GM11168 (cell line): ENCODE measurements around the gene UBFD1.
"Not testable (repeated sequence)": the region's sequence is repeated elsewhere in the genome, so short reads cannot be mapped to it uniquely, and the experiment has no call there.

ENCODE experiments used
- in situ Hi-C: fragments of 300-500 bp; cut with MboI; formaldehyde crosslinking; loops from one replicate; pipeline ENCODE4 v1.12.0; 2022; ENCODE audit warnings: low sequenced_read_pairs; ENCODE audit not compliant: unreplicated experiment

The UBFD1 gene

DNA sequence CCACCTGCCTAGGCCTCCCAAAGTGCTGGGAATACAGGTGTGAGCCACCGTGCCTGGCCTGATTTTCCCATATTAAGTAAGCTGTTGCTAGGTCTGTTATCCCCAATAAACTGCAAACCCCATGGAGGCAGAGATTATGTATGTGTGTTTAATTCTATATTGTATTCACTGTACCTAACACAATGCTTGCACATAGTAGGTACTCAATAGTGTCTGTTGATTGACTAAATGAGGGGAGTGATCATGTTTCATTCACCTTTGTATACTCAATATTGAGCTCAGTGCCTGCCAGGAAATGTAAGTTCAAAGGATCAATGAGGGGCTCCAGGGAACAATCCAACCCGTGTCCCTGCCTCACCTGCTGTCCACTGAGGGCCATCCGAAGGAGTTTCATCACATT, 32.6 kb upstream of the UBFD1 start:
- in situ Hi-C loops: no loop called here

DNA sequence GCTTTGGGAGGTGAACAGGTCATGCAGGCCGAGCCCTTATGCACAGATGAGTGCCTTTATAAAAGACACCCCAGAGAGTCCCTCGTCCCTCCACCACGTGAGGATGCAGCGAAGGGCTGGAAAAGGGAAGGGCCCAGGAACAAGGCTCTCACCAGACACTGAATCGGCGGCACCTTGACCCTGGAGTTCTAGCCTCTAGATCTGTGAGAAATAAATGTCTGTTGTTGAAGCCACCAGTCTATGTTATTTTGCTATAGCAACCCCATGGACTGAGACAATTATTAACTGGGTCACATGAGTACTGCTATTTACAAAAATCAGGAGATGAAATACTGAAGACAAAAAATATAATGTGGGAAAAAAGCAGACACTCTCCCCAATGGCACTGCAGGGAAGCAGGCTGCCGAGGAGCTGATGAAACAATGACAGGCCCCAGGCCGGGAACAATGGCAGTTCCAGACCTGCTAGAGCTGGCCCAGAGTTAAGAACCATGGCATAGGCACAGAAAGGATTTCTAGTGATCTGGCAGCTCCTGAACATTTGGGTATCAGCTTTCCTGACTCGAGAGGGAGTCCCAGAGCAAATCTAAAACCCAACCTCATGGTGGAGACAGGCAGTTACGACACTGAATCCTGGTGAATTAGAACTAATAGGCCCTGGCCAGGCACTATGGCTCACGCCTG, 29.4 kb upstream of the UBFD1 start:
- in situ Hi-C loops: no loop called here

DNA sequence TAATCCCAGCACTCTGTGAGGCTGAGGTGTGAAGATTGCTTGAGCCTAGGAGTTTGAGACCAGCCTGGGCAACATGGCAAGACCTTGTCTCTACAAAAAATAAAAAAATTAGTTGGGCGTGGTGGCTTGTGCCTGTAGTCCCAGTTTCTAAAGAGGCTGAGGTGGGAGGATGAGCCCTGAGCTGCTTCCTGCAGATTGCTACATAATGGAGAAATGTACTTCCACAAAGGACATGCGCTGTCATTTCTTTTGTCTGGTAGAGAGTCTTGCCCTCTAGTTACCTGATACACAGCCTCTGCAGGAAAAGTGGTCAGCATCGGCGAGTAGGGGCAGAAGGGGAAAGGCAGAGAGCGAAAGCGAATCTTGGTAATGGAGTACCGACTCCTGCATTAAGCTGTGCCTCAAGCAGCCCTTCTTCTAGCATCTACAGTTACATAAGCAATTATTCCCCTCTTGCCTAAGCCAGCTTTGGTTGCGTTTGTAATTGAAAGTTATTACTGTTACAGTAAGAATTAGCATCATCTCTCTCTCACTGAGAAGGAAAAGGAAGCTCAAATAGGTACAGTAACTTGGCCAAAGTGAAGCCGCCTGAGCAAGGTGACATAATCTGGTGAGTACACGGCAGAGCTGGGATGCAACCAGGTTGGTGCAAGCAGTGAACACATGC, 28.8 kb upstream of the UBFD1 start:
- in situ Hi-C loops: no loop called here

DNA sequence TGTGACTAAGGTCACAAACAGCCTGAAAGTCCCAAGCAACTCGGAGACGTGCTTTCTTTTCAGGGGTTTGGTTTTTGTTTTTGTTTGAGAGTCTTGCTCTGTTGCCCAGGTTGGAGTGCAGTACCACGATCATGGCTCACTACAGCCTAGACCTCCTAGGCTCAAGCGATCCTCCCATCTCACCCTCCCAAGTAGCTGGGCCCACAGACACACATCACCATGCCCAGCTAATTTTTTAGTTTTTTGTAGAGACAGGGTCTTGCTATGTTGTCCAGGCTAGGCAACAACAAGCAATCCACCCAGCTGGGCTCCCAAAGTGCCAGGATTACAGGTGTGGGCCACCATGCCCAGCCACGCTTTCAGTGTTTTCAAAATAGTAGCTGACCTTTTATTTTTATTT, 27.5 kb upstream of the UBFD1 start:
- in situ Hi-C loops: no loop called here

DNA sequence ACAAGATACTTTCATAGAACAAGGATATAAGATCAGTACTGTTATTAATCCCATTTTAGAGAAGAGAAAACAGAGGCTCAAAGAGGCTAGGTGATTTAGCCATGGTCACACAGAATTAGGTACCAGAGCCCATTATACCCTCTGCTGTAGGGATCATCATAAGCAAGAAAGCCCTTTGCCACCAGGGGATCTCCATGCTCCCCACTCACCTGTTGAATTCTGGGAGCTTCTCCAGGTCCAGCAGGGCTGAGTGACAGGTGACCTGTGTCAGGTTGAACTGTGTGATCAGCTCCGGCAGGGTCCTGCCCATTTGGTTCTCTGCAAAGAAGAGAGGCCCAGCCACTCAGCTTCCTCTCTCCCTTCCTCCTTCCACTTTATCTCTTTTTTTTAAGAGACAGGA, 25.1 kb upstream of the UBFD1 start:
- in situ Hi-C loops: no loop called here

DNA sequence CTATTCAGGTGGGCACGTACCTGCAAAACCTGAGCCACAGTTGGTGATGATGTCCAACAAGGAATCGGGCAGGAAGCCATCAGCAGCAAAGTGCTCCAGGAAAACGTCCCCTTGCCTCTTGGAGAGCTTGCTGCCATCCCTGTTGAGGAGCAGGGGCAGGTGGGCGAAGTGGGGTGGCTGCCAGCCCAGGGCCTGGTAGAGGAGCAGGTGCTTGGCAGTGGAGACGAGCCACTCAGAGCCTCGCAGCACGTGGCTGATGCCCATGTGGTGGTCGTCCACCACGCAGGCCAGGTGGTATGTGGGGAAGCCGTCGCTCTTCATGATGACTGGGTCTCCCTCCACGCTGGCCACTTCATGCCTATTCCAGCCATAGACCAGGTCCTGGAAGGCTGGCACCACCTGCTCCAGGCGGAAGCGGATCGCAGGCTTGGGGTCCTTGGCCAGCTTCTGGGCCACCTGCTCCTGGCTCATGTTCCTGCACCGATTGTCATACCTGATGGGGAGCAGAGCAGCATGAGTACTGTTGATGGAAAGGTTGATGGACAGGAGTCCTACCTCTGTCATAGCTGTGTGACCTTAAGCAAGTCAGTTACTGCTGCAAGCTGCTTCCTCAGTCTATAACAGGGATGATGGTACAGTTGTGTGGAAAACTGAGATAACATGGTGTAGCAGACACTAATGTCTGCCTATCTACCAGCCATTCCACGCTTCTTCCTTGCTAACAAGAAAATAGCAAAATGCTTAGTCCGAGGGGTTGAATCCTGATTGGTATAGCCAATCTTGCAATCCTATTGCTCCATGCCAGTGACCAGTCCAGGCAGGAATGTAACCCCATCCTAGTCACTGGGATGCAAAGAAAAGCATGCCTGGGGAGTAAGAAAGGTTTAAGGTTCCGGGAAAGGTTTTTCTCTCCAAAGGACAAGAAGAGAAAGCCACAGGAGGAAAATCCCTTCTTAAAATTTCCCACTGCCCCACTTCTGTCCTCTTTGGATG, 22.4 kb upstream of the UBFD1 start:
- in situ Hi-C loops: no loop called here

DNA sequence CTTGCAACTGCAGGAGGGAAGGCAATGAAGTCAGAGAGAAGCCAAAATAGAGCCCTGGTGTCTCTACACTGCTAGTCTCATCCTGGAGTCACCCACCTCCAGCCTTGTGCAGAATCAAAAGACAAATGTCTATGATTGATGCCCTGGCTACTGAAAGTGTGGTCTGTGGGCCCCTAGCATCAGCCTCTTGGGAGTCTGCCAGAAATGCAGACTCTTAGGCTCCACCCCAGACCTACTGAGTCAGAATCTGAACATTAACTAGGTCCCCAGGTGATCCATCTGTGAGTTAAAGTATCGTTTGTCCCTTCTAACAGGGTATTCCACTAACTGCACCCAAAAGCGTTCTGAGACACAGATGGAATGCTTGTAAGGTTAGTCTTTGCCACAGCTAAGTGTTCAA, 21.6 kb upstream of the UBFD1 start:
- in situ Hi-C loops: no loop called here

DNA sequence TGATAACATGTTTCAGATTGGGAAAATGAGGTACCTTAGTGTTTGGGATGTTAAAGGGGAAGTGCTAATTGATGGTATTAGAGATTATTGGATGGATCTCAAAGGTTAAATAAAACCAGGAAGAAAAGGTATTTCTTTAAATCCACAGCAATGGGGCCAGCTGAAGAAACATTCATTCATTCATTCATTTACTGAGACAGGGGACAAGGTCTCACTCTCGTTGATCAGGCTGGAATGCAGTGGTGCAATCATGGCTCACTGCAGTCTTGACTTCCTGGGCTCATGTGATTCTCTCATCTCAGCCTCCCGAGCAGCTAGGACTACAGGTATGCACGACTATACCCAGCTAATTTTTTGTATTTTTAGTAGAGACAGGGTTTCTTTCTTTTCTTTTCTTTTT, 20.1 kb upstream of the UBFD1 start:
- in situ Hi-C loops: no loop called here

DNA sequence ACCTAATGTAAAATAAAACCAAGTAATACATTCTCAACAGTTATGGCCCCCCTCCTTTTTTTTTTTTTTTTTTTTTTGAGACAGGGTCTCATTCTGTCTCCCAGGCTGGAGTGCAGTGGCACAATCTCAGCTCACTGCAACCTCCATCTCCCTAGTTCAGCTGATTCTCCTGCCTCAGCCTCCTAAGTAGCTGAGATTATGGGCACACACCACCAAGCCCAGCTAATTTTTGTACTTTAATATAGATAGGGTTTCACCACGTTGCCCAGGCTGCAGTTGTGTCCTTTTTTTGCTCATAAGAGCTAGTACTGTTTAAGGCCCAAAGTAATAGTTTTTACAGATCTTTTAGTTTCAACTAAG, 18.6 kb upstream of the UBFD1 start:
- in situ Hi-C loops: no loop called here

DNA sequence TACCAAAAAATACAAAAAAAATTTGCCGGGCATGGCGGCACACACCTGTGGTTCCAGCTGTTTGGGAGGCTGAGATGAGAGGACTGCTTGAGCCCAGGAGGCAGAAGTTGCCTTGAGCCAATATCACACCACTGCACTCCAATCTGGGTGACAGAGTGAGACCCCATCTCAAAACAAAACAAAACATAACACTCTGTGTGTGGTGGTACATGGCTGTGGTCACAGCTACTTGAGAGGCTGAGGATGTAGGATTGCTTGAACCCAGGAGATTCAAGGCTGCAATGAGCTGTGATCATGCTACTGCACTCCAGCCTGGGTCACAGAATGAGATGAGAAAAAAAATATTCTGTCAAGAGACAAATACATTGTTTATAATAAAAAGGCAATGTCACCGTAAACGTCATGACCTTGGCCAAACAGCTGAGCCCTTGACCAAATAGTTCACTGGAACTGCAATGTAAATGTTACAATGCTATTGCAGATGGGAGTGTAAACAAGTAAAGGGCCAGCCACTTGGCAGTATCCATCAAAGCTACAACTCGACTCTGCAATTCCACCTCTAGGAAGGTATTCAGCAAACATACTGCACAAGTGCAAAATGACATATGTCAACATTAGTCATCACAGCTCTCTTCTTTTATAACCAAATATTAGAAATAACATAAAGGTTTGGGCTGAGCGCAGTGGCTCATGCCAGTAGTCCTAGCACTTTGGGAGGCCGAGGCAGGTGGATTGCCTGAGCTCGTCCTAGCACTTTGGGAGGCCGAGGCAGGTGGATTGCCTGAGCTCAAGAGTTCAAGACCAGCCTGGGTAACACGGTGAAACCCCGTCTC, 17.3 kb upstream of the UBFD1 start:
- in situ Hi-C loops: no loop called here

DNA sequence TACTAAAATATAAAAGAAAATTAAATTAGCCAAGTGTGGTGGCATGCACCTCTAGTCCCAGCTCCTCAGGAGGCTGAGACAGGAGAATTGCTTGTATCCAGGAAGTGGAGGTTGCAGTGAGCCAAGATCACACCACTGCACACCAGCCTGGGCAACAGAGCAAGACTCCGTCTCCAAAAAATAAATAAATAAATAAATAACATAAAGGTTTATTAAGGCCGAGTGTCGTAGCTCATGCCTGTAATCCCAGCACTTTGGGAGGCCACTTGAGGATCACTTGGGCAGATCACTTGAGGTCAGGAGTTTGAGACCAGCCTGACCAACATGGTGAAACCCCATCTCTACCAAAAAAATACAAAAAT, 16.7 kb upstream of the UBFD1 start:
- in situ Hi-C loops: not testable (repeated sequence)

DNA sequence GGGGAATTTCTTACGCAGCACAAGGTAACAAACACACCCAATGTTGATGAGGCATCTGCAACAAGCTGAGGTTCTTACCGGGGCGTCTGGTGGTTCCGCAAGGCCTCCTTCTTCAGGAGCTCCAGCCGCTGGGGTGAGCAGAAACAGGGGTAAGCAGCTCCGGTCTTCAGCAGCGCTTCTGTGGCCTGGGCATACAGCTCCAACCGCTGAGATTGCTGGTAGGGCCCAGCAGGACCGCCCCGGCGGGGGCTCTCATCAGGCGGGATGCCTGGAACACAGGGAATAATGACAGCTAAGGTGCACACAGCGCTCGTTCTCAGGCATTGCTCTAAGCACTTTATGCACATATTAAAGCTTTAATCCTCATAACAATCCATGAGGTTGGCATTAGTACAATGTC, 13.1 kb upstream of the UBFD1 start:
- in situ Hi-C loops: no loop called here

DNA sequence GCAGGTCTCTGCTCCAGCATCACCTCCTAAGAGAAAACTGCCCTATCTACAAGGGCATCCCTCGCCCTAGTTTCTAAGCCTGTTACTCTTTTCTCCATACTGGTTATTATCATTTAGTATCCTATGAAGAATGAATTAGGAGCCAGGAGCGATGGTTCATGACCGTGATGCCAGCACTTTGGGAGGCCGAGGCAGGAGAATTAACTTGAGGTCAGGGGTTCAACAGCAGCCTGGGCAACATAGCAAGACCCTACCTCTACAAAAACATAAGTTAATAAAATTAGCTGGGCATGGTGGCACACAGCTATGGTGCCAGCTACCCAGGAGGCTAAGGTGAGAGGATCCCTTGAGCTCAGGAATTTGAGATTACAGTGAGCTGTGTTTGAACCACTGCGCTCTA, 7.6 kb upstream of the UBFD1 start:
- in situ Hi-C loops: no loop called here

DNA sequence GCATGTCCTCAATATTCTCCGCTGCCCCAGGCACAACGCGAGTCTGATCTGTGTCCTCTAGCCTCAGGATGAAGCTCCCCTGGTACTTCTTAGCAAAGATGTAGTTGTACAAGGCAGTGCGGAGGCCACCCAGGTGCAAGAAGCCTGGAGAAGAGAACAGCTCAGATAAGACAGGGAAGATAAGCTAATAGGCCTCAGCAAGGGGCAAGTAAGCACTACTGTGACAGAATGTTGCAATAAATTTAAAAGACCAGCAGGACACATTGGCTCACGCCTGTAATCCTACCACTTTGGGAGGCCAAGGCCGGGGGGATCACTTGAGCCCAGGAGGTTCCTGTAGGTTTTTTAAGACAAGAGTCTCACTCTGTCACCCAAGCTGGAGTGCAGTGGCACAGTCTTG, 5.4 kb upstream of the UBFD1 start:
- in situ Hi-C loops: no loop called here

DNA sequence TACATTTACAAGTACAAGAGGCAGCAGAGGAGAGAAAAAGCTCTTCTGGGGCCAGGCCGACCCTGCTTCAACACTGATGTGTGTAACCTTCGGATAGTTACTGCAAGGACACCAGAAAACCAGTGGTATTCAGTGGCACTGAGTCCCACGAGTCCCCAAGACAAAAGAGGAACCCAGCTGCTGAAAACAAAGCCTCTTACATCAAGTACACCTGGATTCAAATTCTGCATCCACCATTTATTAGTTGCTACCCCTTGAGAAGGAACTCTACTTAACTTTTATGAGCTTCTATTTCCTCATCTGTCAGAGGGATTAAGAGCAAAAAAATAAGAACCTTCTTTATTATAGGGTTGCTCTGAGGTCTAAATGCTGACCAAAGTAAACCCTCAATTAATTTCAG, 3.0 kb upstream of the UBFD1 start:
- in situ Hi-C loops: no loop called here

DNA sequence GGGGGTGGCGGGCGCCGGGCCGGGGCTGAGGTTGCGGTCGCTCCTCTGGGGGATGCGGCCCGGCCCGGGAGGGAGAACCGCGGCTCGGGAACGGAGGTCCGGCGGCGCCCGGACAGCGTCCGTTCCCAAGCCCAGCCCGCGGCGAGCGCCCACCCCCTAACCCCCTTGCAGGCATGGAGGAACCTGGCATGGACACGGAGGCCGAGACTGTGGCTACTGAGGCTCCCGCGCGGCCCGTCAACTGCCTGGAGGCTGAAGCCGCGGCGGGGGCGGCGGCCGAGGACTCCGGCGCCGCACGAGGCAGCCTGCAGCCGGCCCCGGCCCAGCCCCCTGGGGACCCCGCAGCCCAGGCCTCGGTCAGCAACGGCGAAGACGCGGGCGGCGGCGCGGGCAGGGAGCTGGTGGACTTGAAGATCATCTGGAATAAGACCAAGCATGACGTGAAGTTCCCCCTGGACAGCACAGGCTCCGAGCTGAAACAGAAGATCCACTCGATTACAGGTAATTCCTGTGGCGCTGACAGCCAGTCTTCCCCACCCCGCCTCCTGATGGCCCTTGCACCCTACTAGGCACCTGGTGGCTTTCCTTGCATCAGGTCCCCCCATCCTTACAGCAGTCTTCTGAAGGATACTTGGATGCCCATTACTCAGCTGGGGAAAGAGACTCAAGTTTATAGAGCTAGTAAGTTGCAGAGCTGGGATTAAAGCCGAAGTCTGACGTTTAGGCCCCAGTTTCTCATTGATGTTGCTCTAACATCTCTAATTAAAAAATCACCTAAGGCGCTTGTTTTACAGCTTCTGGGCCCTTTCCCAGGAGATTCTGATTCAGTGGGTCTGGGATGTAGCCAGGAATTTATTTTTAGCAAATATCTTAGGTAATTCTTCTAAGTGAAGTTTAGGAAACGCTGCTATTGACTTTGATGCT, 514 bp downstream of the UBFD1 start:
- in situ Hi-C loops: no loop called here

DNA sequence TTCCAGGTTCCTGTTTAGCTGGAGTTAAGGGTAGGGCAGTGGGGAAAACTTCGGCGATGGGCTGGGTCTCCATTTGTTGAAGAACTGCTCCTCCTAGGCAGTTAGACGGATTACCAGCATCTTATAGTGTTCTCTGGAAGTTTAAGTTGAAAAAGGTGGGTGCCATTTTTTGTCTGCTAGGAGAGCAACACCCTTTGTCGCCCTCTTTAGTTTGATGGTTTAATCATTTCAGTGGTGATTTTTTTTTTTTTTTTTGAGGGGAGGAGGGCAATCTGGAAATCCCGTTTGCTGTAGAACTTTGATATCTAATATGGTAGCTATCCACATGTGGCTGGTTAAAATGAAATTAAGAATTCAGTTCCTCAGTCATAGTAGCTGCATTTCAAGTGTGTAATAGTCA, 4.1 kb downstream of the UBFD1 start:
- in situ Hi-C loops: no loop called here

DNA sequence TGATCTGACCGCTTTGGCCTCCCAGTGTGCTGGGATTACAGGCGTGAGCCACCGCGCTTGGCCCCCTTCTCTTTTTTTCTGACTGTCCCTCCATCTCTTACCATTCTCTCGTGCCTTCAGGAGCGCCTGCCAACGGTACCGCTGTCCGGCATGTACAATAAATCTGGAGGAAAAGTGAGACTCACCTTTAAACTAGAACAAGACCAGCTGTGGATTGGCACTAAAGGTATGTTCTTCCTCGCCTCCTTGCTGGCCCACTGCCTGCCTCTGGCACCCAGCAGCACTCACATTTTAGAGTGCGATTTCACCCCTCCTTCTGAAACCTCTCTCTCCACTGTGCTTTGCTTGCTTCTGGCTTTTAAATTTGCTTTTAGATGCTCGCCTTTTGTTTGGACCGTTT, 5.0 kb downstream of the UBFD1 start:
- in situ Hi-C loops: no loop called here

DNA sequence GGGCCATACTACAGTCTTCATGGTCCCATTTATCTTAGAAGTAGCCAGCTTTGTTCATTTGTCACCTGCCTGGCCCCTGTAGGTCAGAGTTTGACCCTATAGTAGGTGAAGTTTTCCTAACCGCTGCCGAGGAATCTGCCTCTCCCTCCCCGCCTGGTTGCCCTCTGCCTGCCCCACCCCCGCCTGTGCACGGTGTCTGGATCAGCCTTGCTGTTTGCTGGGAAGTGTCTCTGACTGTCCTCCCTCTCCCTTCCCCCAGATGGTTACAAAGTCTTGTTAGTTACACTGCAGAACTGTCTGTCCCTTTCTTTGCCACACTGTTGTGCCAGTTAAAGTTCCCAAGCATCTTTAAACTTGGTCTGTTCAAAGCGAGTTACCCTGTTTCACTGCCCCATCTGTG, 5.7 kb downstream of the UBFD1 start:
- in situ Hi-C loops: no loop called here
